K562 (cell line): ENCODE measurements around the gene NMT1. TPM values are rescaled to one million over a fixed set of nuclear protein-coding genes. Genes with fewer than 3 reads are reported as not detected.

Experiments used
- ATAC-seq: fragments of 200-7000 bp; cut with Tn5 transposase; 3 replicates; pipeline ENCODE4 v1.9.1; 2020; ENCODE audit warnings: moderate library complexity
- BruUV-seq: library from RNA; stranded (reverse); fragments of 400-500 nt; replicated peaks from 2 replicates; lab custom pipeline; 2021; lab: Mats Ljungman, UMichigan
- CTCF ChIA-PET: fragments of 300-600 bp; formaldehyde crosslinking; extraction: SDS; loops from one replicate; lab custom pipeline; 2021; ENCODE audit warnings: low intra/inter-chr PET ratio; lab: Yijun Ruan, JAX
- POLR2A ChIA-PET: fragments of 300-600, 350-650 bp; sonication (Branson Sonifier 250); formaldehyde crosslinking; extraction: SDS; loops from one replicate; lab custom pipeline; 2021; ENCODE audit warnings: antibody characterized with exemption, inconsistent platforms; lab: Yijun Ruan, JAX
- DNase-seq, 4 experiments: peaks; one replicate each; pipeline versions ENCODE4 v3.0.0 to v3.0.0-alpha.2; 2011 to 2018; ENCODE audit warnings: low spot score in 3 of 4, mixed read lengths in 3 of 4; ENCODE audit errors: extremely low read depth in 1 of 4
- FAIRE-seq: peaks from 2 replicates; lab custom pipeline; 2011; peaks lifted over from hg19 to GRCh38; lab: Jason Lieb, UNC
- H2AFZ ChIP-seq: 2 replicates; pipeline ENCODE4 v1.6.0; 2011; ENCODE audit warnings: low read depth, low read length, control low read depth, inconsistent platforms
- H3K27ac ChIP-seq: fragments of 200-600 bp; 3 replicates; pipeline ENCODE4 v1.8.0; 2011; ENCODE audit warnings: low read depth, mild to moderate bottlenecking, control low read depth, inconsistent platforms, low read length, moderate library complexity, mixed read lengths; ENCODE audit errors: extremely low read depth
- H3K27me3 ChIP-seq, 2 experiments: fragments of 300-600 bp in 1 of 2; 2 replicates in 1 of 2; 3 replicates in 1 of 2; pipeline versions ENCODE4 v1.6.0 to v1.8.0; 2011; ENCODE audit warnings: inconsistent platforms in 2 of 2, low read length in 2 of 2, mild to moderate bottlenecking in 1 of 2, mixed read lengths in 1 of 2, moderate library complexity in 1 of 2; ENCODE audit not compliant: control insufficient read depth in 2 of 2, insufficient read depth in 2 of 2
- H3K36me3 ChIP-seq: fragments of 300-600 bp; 3 replicates; pipeline ENCODE4 v1.8.0; 2011; ENCODE audit warnings: mild to moderate bottlenecking, low read length, inconsistent platforms; ENCODE audit not compliant: control insufficient read depth, insufficient read depth
- H3K4me1 ChIP-seq, 2 experiments: fragments of 200-600 bp in 1 of 2; replicated peaks in 1 of 2; 2 replicates in 1 of 2; 3 replicates in 1 of 2; pipeline versions ENCODE4 v1.5.1 to v1.8.0; 2011; ENCODE audit warnings: inconsistent platforms in 2 of 2, low read length in 2 of 2, mild to moderate bottlenecking in 1 of 2, mixed read lengths in 1 of 2, moderate library complexity in 1 of 2; ENCODE audit not compliant: control insufficient read depth in 2 of 2, insufficient read depth in 2 of 2
- H3K4me2 ChIP-seq: 2 replicates; pipeline ENCODE4 v1.6.1; 2011; ENCODE audit warnings: low read length, control low read depth, inconsistent platforms, mixed read lengths; ENCODE audit not compliant: insufficient read depth
- H3K4me3 ChIP-seq: fragments of 200-600 bp; sonication (generic), shearing (Covaris generic); 2 replicates; pipeline ENCODE4 v1.5.1; 2016; ENCODE audit warnings: control low read depth, inconsistent platforms
- H3K79me2 ChIP-seq: fragments of 200-600 bp; 3 replicates; pipeline ENCODE4 v1.8.0; 2011; ENCODE audit warnings: low read length, inconsistent platforms; ENCODE audit not compliant: control insufficient read depth, insufficient read depth
- H3K9ac ChIP-seq, 2 experiments: 2 replicates each; pipeline versions ENCODE4 v1.6.0 to v1.6.1; 2011; ENCODE audit warnings: low read depth in 2 of 2, low read length in 2 of 2, control low read depth in 1 of 2, inconsistent platforms in 1 of 2, mild to moderate bottlenecking in 1 of 2, mixed read lengths in 1 of 2; ENCODE audit not compliant: insufficient read depth in 1 of 2
- H3K9me1 ChIP-seq: one replicate; pipeline ENCODE4 v1.6.0; 2011; ENCODE audit warnings: inconsistent platforms, mild to moderate bottlenecking, low read length, moderate library complexity; ENCODE audit not compliant: control insufficient read depth, insufficient read depth
- H3K9me3 ChIP-seq: replicated peaks from 2 replicates; pipeline ENCODE4 v1.5.1; 2011; ENCODE audit warnings: low read depth, low read length, inconsistent platforms; ENCODE audit not compliant: control insufficient read depth, insufficient read depth
- H4K20me1 ChIP-seq: replicated peaks from 2 replicates; pipeline ENCODE4 v1.6.1; 2011; ENCODE audit warnings: low read length, inconsistent platforms, mixed read lengths; ENCODE audit not compliant: control insufficient read depth, insufficient read depth
- BACH1 ChIP-seq: fragments of 200-800 bp; sonication (Bioruptor generic); IDR thresholded peaks from 2 replicates; pipeline ENCODE4 v1.6.1; 2016; ENCODE audit warnings: missing genetic modification characterization, missing compliant biosample characterization
- CHCHD3 ChIP-seq: fragments of 250-450 bp; sonication (Bioruptor Pico); IDR thresholded peaks from 2 replicates; pipeline ENCODE4 v2.1.2; 2022; ENCODE audit warnings: mild to moderate bottlenecking
- E4F1 ChIP-seq: fragments of 250-450 bp; sonication (Bioruptor Pico); IDR thresholded peaks from 2 replicates; pipeline ENCODE4 v1.5.0; 2021; ENCODE audit warnings: mild to moderate bottlenecking, borderline replicate concordance
- HBP1 ChIP-seq: fragments of 450-650 bp; formaldehyde crosslinking; IDR thresholded peaks from 2 replicates; pipeline ENCODE4 v1.4.0; 2022; ENCODE audit warnings: missing genetic modification characterization
- HDGF ChIP-seq: fragments of 450-650 bp; IDR thresholded peaks from 2 replicates; pipeline ENCODE4 v1.6.1; 2016
- HNRNPLL ChIP-seq: fragments of 200-400 bp; formaldehyde crosslinking; IDR thresholded peaks from 2 replicates; pipeline ENCODE4 v1.6.1; 2017; ENCODE audit warnings: low read length, low read depth, mild to moderate bottlenecking; ENCODE audit not compliant: poor library complexity, severe bottlenecking
- MITF ChIP-seq: IDR thresholded peaks from 2 replicates; pipeline ENCODE4 v1.6.1; 2014; ENCODE audit warnings: antibody characterized with exemption
- POLR2G ChIP-seq: fragments of 200-400 bp; formaldehyde crosslinking; IDR thresholded peaks from 2 replicates; pipeline ENCODE4 v1.6.1; 2017; ENCODE audit warnings: low read depth, mild to moderate bottlenecking, antibody characterized with exemption, low read length, moderate library complexity
- SFPQ ChIP-seq: fragments of 200-400 bp; formaldehyde crosslinking; IDR thresholded peaks from 2 replicates; pipeline ENCODE4 v1.6.1; 2017; ENCODE audit warnings: mild to moderate bottlenecking, low read depth, low read length, moderate library complexity
- ZBTB8A ChIP-seq: fragments of 450-650 bp; IDR thresholded peaks from 2 replicates; pipeline ENCODE4 v1.6.1; 2018; ENCODE audit warnings: mild to moderate bottlenecking, moderate library complexity; ENCODE audit not compliant: partially characterized antibody
- ZNF444 ChIP-seq: fragments of 250-450 bp; sonication (Bioruptor Pico); IDR thresholded peaks from 2 replicates; pipeline ENCODE4 v1.4.0; 2020; ENCODE audit warnings: mild to moderate bottlenecking, moderate library complexity
- ZNF696 ChIP-seq: fragments of 250-450 bp; sonication (Bioruptor Pico); conservative IDR thresholded peaks from 2 replicates; pipeline ENCODE4 v1.4.0; 2020; ENCODE audit warnings: mild to moderate bottlenecking, moderate library complexity
- ZNF717 ChIP-seq: fragments of 250-450 bp; sonication (Bioruptor Pico); IDR thresholded peaks from 2 replicates; pipeline ENCODE4 v1.5.0; 2021
- WGBS: fragments of 100-300 bp; shearing (Covaris generic); methylation state at CpG from one replicate; pipeline ENCODE4 v1.1.6; 2016; ENCODE audit warnings: low coverage, mixed read lengths; ENCODE audit not compliant: insufficient coverage; ENCODE audit errors: missing lambda C conversion rate; 5-methylcytosine and 5-hydroxymethylcytosine counted together
- in situ Hi-C: fragments of 300-500 bp; cut with MboI; formaldehyde crosslinking; loops from 4 replicates; pipeline ENCODE4 v1.15.0; 2018; ENCODE audit warnings: inconsistent platforms, mixed read lengths
- intact Hi-C: fragments of 100-400 bp; cut with micrococcal nuclease; formaldehyde crosslinking; loops from 2 replicates; pipeline ENCODE4 v1.14.2; 2022
- polyA plus RNA-seq, 8 experiments: library from polyadenylated mRNA; depleted of rRNA in 4 of 8; stranded (reverse) in 5 of 8; unstranded in 3 of 8; fragments of >200 nt; fragmentation: Nextera tagmentation in 2 of 8; fragmentation: Illumina TruSeq in 1 of 8; extraction: Ambion mirVana in 2 of 8; extraction: Trizol in 1 of 8; gene quantifications; 2 replicates each; pipeline versions ENCODE4 v1.2.1 to v1.2.3, GENCODE V29; 2011 to 2014; ENCODE audit warnings: inconsistent platforms in 1 of 8, missing spikeins in 1 of 8
- total RNA-seq, 7 experiments: library from RNA; depleted of rRNA in 6 of 7; stranded (reverse); fragments of >200 nt in 6 of 7; fragmentation: Illumina TruSeq in 2 of 7; extraction: Trizol in 2 of 7; gene quantifications; 2 replicates each; pipeline versions ENCODE4 v1.2.1 to v1.2.3, GENCODE V29; 2011 to 2021; ENCODE audit warnings: low replicate concordance in 1 of 7

Gene NMT1
- total and polyA plus RNA-seq, 9 of the 15 experiments (the other 6 are each of a cell fraction or from before 2014, with no cell fraction given), result 86.7 to 569 (median 213) TPM

GRCh38 chr17:45127548-45128300 lies 66.6 kb downstream of the NMT1 start:
- no peak overlapping the region; the same call in 2 of the 3 replicates for H3K27ac ChIP-seq
- H3K79me2 ChIP-seq, result no peaks in the 10 kb centered on the region; the same call in 2 of the 3 replicates
- no peak overlapping the region for H3K4me3 ChIP-seq
- FAIRE-seq, result no peak
- 63% methylated on average over 19 of the region's 20 CpGs for WGBS
- no peak overlapping the region for H3K4me2 ChIP-seq
- ChIA-PET CTCF (no interaction called here), POLR2A (interaction anchor here (0.6 to 5.2 kb wide), 4 partner anchors 18 to 285 kb away, joined by 3 to 48 read pairs (median 3); partner anchors contain the start of gene HEXIM1)
- no peak for ATAC-seq
- H3K9me3 ChIP-seq, result no peaks in the 10 kb centered on the region
- in situ Hi-C loops (no loop called here), intact Hi-C loops (loop anchor here (10.0 kb wide), 1 partner anchor 113 kb away; no protein-coding TSS in a partner anchor)
- no peaks in the 10 kb centered on the region for H3K36me3 ChIP-seq
- peak overlapping the region; percentile 8; the same call in 1 of the 2 replicates for H2AFZ ChIP-seq
- H3K9ac ChIP-seq, result peak overlapping the region in 1 of 2 experiments; percentile 80; a peak in 2 of 4 replicates
- H3K27me3 ChIP-seq, result no peaks in the 10 kb centered on the region
- H3K4me1 ChIP-seq, result peaks cover 45 to 64% of the 10 kb centered on the region in 2 experiments
- no peak for DNase-seq
- no peaks in the 10 kb centered on the region for H3K9me1 ChIP-seq
- H4K20me1 ChIP-seq, result peaks cover 6% of the 10 kb centered on the region; the same call in 1 of the 2 replicates
- BruUV-seq, result no TSS peak
- TF ChIP-seq E4F1 (CRISPR knock-in tag) (no peak), ZNF717 (no peak), HBP1 (CRISPR knock-in tag) (0 out of 2 replicates have a peak, but pooled peaks have one; percentile 73), ZBTB8A (no peak), HNRNPLL (no peak), ZNF444 (no peak), HDGF (peak; percentile 59; the same call in 1 of the 2 replicates), SFPQ (no peak), ZNF696 (CRISPR knock-in tag) (no peak), POLR2G (no peak), MITF (no peak), CHCHD3 (CRISPR knock-in tag) (no peak), BACH1 (tag) (no peak)
